GDM1 (cell line): ENCODE measurements around the gene MDP1.

Experiments used
- DNase-seq: peaks from one replicate; lab custom pipeline; 2025; lab: John Stamatoyannopoulos, UW

The MDP1 gene

DNA sequence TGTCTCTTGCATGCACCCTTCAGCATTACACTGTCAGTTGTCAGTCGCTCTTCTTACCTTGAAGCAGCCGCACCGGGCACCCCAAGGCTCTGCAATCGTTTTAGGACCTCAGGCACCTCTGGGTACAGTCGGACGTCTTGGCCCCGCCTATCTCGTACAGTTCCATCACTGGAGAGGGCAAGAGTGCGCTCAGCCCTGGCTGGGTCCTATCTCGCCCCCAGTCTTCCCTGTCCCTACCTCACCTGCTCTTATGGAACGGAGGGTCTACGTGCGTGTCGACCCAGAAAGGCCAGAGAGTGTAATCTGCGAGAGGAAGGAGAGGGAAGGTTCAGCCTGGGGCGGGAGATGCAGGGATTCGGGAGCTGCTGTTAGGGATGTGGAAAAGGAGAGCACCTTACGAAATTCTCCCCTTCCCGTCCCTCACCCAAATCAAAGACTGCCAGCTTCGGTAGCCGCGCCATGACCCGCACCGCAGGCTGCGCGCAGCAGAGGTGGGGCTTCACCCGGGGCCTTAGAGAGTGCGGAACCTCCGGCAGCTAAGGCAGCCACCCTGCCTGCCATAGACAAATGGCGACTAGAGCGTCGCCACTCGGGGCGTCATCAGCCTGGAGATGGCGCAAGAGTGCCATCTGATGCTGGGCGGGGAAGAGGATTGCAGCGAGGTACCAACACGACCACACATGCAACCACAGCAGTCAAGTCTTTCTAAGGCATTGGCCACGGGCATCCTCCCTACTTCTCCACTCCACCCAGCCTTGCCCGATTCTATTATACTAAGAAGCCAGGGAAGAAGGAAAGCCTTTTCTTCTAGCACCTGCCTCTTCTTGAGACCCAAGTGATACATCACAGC lies at the start of gene MDP1:
Gene MDP1 (minus strand): TSS at position 572 of the 850 bp plus-strand sequence. CDS start 111 bp downstream, at position 461.
- DNase-seq, result peak; percentile 91

DNA sequence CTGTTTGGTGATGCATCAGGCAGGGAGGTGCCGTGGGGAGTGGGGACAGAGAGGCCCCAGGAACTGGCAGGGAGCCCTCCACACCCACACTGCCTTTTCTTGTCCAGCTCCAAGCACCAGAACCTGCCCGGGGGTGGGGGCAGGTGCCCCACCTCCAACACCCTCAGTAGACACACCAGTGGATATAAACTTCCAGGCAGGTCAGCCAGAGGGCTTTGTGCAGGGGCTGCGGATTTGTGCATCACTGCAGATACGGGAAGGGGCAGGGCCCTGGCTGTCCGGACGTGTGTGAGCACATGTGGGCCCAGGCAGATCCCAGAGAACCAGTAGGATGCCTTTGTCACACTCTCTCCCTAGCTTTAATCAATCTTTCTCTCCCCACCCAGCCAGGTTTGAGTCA lies 48.4 kb upstream of the MDP1 start:
- DNase-seq, result no peak

DNA sequence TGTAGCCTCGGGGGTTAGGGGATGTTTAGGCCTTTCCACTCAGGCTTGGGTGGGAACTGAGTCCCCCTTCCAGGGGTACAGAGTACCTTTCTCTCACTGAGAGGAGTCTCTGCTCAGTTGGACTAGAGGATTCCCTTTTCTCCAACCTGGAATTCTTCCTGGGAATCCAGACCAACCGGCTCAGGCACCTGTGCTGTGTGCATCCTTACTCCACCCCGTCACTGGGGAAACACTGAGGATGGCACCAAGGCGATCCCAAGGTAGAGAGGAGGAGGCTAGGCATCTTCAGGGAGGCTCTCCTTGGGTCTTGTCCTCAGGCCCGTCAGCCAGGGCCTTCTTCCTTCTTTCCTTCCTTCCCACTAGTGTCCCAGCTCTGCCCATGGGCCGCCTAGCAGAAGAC lies 48.0 kb upstream of the MDP1 start:
- no peak for DNase-seq

DNA sequence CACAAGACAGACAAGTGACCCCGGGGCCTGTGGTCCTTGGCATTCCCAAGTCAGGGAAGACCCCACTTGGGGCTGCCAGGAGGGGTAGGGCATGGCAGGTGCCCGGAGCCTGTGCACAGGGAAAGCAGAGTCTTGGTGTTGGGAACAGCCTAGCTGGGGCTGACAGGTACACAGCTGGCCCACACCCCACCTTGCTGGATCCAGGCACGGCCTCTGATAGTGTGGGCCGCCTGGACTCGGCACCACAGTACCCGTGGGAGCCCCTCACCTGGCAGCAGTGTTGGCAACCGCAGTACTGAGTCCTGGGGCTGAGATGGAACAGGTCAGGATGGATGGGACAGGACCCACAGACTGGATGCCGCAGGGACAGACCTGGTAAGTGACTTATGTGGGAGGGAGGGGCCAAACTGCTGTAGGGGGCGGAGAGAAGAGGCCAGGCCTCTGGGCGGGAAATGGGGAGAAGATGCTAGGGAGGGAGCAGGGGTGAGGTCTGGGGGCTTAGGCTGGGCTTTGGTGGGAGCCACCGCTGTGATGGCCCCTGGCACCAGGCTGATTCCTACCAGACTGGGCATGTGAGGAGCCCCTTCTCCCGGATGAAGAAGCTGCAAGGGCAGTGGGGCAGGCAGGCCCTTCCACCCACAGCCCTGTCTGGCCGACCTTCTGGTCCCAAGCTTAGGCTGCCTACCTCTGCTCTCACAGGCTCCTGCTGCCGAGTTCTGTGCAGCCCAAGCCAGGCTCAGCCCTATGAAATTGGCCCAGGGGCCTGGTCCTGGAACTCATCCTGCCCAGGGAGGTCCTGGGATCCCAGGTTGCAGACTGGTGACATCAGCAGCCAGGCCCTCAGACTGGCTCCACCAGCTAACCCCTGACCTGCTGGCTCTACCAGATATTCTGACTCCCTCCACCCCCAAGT lies 47.2 kb upstream of the MDP1 start, which contains the start of gene TGM1:
Gene TGM1 (minus strand): TSS at position 357 of the 913 bp plus-strand sequence. CDS start 825 bp downstream, outside the sequence.
- DNase-seq, result no peak

DNA sequence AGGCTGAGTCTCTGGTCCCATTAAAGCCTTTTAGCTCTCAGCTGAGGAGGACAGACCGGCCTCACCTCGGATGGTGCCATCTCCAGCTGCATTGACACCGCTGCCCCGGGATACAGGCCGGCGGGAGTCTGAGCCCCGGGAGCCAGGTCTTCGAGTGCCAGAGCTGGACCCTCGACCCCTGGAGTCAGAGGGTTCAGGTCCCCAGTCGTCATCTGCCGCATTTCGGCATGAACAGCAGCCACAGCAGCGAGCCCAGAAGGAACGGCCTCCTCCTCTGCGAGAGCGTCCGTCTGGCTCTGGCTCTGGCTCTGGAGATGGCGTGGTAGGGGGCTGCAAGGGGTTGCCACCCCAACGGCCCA lies 46.1 kb upstream of the MDP1 start:
- no peak for DNase-seq

DNA sequence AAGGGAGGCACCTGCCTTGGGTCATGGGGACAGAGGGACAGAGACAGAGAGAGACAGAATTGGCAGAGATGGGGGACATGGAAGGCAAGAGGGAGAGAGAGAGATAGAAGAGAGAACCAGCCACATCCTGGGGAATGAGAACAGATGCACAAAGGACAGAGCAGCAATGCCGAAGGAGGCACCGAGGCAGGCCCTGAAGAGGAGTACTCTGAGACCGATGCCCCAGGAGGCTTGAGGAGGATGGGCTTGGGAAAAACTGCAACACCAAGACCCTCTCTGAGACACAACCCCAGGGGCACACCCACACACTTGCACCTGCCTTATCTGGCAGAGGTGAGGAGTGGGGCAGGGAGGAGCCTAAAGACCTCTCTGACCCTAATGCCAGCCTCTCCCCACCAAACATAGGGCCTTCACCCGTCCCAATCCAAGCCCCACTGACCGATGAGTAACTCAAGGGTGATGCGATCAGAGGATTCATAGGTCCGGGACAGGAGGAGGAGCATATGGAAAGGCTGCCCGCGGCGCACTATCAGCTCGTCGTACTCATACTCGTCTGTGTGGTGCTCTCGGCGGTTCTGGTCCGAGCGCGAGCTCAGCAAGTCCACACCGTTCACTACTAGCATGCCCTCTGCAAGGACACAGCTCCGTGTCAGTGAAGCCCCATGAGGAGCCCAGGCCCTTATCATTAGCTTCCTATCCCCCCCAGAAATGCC lies 45.5 kb upstream of the MDP1 start:
- no peak for DNase-seq

DNA sequence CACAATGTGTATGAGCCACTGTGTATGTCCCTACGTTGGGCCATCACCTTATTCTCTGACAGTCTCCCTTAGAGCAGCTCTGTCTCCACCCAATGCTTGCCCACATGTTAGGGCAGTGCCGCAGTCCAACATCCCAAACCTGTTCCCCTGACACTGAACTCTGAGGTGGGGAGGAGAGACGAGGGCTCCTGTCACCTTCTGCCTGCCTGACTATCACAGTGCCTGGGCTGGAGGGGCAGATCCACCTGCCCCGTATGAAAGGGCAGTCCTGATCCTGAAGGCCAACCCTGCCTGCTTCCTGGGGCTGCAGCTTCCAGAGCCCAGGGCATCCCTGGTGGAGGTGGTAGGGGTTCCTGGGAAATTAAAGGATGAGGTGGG lies 44.9 kb upstream of the MDP1 start:
- DNase-seq, result no peak

DNA sequence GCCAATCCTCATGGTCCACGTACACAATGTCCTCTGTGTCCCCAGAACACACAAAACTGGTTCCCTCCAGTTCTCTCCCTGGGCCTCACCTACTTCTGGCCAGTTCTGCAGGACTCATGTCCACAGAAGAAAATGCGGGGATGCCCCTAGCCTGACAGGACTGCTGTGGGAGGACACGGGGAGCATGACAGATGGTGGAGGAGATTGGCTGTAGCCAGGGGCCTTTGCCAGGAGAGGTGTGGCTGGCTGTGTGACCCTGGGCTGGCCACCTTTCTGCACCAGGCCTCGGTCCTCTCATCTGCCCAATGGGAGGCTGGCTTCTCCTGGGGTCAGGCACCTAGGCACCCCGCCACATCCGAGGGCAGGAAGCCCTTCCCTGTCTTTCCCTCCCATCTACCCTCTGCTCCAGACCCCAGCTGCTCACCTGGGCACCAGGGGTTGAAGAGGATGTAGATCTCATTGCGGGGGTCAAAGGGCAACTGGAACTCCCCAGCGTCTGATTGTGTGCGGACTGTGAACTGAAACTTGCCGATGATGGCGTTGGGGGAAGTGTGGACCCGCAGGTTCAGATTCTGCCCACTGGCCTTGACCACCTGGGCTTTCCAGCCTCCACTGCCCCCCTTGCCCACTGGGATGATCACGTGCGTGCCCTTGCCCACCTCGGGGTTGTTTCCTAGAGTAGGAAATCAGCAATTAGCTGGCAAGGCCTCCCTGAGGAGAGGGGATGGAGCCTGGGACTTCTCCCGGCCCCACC lies 44.3 kb upstream of the MDP1 start:
- DNase-seq, result no peak

DNA sequence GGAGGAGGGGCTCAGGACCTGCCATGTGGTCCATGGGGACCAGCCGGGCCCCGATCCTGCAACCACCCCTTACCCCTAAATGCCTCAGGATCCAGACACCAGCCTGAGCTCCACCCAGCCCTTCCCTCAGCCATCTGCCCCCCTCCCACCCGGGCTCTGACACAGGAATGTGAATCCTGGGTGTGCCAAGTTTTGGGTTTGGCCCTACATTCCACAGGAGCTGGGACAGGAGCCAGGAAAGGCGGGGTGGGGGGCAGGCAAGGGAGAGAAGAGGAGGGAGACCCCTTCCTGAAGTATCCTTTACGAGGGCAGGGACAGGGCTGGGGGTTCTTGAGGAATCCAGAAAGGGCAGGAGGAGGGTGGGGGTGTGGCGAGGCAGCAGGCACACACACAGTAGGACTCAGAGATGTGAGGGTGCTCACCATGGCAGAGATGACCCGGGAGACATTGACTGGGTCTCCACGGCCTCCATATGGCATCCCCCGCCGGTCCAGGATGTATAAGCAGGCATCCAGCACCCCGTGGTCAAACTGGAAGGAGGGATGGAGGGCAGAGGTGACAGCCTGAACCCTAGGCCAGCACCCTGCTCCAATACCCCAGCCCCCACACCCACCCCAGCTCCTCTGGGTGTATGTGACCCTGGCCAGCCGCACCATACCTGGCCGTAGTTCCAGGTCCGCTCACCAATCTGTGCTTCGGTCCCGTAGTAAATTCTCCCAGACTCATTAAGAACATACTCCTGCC lies 43.6 kb upstream of the MDP1 start:
- DNase-seq, result no peak

DNA sequence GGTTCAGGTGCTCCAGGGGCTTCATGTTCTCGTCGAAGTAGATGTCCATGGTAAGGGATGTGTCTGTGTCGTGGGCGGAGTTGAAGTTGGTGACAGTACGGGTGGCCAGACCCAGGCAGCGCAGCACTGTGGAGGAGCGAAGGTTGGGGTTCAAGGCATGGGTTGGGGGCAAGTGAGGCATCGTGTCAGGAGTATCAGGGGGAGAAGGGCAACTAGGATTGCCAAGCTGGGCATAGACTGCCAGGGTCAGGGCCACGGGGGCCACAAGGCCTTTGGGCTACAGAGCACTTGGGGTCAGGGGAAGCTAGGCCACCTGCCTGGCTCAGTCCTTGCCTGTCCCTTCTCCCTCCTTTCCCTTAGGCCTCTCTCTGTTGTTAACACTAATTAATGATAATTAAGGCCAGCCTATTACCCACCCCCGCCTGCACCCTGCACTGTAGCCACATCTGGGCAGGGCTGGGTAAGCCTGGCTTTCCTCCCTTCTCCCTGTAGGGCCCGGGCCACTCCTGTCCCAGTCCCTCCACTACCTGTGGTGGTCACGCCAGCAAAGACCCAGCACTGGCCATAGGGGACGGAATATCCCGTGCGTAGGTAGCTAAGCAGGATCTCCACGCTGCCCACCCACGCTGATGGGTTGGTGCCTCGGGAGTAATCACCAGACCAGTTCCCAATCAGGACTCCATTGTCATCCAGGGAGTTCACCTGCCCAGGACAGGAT lies 42.8 kb upstream of the MDP1 start:
- DNase-seq, result no peak

DNA sequence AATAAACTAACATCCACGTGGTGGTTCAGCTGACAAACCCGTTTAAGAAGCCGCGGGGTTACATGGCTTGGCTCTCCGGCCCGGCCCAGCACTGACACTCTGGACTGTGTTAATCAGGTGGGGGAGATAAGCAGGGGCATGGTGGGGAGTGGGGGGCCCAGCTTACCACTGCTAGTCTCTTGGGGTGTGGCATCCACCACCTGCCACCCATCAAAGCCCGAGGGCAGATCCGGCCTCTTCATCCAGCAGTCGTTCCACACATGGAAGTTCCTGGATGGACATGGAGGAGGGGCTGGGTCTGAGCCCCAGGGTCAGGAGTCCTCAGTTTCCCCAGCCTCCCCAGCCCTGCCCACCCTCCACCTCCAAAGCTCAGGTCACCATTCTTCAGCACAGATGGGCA lies 42.3 kb upstream of the MDP1 start:
- DNase-seq, result no peak

DNA sequence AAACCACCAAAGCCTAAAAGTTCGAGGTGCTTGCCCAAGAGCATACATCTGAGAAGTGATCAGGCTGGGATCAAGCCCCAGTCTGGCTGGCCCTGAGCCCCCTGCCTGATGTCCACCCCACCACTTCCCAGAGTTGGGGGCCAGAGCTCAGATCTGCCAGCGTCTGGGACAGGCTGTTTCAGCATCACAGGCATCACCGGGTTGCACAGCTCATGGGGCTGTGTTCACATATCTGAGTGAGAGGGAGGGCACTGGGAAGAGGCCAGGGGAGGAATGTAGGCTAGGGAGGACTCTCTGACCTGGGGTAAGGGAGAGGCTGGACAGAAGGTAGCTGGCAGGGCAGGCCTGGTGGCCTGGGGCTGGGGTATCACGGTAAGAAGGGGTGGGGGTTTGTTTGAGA lies 41.1 kb upstream of the MDP1 start:
- DNase-seq, result no peak

DNA sequence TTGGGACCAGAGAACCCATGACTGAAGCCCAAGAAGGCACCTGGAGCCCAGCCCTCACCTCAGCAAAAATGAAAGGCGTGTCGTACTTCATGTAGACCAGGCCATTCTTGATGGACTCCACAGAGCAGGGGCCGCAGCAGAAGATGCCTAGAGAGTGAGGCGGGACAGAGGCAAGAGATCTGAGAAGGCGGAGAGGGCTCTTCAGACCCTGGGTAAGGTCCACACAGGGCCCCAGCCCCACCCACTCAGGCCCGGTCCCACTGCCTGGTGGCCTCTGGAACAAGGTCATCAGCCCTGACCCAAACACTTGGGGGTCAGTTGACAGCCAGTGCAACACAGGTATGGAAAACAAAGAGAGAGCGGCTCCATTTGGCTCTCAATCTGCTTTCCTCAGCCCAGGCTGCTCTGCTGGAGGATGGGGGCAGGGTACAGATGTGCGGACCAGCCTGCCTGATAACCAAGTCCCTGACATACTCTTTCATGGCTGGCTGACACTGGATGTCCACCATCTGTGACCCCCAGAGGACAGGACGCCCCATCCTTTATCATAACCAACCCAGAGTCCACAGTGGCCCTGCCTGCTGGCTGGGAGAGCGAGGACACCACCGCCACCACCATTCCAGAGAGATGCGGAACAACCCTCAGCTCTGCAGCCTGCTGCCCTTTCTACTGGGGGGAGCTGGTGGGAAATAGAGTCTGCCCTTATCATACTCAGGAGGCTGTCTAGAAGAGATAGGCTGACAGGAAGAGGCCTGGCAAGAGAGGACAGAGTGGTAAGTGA lies 40.3 kb upstream of the MDP1 start:
- no peak for DNase-seq

DNA sequence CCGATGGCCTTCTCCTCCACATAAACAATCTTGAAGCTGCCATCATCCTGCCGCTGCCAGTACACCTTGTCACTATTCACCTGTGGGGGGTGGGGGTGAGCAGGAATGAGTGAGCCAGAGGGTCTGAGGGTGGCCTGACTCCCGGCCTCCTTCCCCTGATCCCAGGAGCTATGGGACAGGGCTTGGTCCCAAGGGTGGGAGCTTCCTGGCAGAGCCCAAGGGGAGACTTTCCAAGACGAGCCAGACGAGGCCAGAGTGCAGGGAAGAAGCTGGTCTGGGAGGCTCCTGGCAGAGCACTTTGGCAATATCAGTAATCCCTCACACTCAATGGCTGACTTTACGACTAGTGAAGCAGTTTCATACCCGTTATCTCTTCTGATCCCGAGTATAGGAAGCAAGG lies 39.6 kb upstream of the MDP1 start:
- no peak for DNase-seq

DNA sequence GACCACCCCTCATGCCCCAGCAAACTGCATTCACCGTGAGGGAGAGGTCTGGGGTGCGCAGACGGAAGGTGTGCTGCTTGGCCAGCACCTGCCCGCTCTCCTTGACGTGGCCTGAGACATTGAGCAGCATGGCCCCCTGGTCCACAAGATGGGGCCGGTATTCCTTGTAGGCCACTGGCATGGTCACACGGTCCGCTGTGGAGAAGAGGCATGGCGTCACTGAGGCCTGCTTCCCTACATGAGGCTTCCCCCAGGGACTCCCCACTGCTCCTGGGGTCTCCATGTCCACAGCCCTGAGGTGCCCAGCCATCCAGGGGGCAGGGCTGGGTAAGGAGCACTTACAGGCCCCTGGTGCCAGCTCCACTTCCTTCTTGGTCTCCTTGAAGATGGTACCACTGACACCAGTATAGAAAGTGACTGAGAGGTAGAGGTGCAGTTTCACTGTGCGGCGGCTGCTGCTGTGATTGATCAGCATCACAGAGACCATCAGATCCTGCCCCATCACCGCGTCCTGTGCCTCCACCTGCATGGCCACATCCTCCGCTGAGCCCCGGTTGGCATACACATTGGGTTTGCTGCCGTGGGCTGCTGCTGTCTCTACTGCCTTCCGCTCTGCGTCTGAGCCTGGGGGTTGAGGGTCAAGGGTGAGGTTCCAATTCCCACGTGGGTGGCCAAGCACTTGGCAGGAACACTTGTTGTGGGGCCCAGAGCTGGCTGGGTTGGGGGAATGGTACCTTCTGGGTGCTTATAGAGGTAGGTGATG lies 38.9 kb upstream of the MDP1 start:
- no peak for DNase-seq

DNA sequence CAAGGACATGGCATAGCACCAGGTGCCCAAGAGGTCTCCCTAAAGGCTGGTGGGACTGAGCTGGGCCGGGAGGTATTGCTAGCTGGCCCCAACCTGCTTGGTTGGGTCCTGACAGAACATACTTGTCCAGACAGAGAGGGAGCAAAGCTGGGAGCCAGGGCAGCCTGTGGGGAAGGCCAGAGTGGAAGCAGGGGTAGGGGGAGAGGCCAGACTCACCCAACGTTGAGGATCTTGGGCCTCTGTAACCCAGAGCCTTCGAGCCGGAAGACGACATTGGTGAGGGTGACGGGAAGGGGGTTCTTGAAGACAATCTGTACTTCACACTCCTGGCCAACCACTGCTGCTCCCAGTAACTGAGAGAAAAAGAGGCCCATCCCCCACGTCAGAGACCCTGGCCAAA lies 38.1 kb upstream of the MDP1 start:
- no peak for DNase-seq

DNA sequence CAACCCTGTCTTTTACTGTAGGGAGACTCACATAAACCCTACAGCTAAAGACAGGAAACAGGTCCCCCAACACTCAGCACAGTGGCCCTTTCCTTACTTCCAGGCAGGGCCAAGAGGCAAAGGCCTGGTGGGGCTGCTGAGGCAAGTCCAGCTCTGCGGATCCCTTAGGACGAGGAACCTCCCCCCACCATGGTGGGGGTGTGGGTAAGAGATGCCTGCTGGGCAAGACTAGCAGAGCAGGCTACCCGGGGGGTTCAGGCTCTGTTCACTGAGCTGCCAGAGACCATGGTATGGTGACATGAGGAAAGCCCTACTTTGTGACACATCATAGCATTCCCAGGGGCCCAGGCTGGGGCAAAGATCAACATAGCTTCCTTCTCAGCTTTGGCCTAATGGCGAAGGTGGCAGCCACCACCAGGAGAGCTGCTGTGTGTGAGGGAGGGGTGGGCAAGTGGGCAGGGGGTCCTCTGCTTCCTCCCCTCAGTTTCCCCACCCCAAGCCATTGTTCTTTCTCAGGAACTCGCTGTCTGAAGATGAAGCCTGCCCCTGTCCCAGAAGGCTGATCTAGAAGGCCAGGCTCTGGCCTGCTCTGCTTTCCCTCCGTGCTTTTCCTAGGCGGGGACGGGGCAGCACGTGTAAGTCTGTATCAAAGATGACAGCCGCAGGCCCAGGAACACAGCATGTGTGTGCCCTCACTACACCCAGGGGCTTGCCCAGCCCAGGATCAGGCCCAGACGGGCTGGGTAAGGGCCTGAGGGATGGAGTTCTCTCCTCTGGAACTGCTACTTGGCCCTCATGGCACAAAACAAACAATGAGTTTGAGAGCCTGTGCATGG lies 36.6 kb upstream of the MDP1 start:
- DNase-seq, result no peak

DNA sequence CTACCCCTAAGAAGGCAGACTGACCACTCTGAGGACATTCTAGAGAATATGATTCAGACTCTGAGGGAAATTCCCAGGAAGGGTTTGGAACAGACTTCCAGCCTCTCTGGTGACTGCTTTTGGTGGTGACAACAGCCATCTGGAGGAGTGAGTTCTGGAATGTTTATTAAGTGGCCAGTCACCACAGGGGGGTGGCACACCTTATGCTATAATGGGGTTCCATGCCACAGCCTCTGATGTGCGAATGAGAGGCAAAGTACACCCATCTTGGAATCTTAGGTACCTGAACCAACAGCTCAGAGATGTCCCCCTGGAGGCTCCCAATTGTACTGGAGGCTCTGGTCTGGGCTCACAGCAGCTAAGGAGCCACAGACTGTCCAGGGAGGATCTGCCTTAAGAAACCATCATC lies 36.0 kb upstream of the MDP1 start:
- no peak for DNase-seq
